Right lobe of liver (tissue), 6 donors: ENCODE measurements around the gene ALG1L2. TPM values are rescaled to one million over a fixed set of nuclear protein-coding genes. Genes with fewer than 3 reads are reported as not detected.
"Not testable (repeated sequence)": the region's sequence is repeated elsewhere in the genome, so short reads cannot be mapped to it uniquely, and the experiment has no call there.

Source experiments
- ATAC-seq, 4 donors: fragments of 200-7000 bp; cut with Tn5 transposase; one replicate each; pipeline ENCODE4 v1.9.1; 2020; ENCODE audit warnings: mild to moderate bottlenecking in 4 of 4, moderate library complexity in 4 of 4
- DNase-seq, 3 donors: peaks; one replicate each; pipeline ENCODE4 v3.0.0-alpha.2; 2020
- H3K27ac ChIP-seq, 3 donors: fragments of 200-600 bp; one replicate each; pipeline ENCODE4 v1.8.0; 2022
- H3K27me3 ChIP-seq, 2 donors: fragments of 200-600 bp; one replicate each; pipeline ENCODE4 v1.8.0; 2022
- H3K36me3 ChIP-seq, 4 donors: fragments of 200-600 bp; sonication (generic) in 1 of 4; one replicate each; pipeline versions ENCODE4 v1.5.1 to v1.8.0; 2017 to 2022; ENCODE audit warnings: control low read depth in 1 of 4
- H3K4me1 ChIP-seq, 4 donors: fragments of 200-600 bp; sonication (generic) in 1 of 4; one replicate each; pipeline versions ENCODE4 v1.5.1 to v1.8.0; 2017 to 2022; ENCODE audit warnings: control low read depth in 1 of 4
- H3K4me3 ChIP-seq, 3 donors: fragments of 200-600 bp; one replicate each; pipeline ENCODE4 v1.8.0; 2022
- H3K9me3 ChIP-seq, 4 donors: fragments of 200-600 bp; sonication (generic) in 1 of 4; one replicate each; pipeline versions ENCODE4 v1.5.1 to v1.8.0; 2017 to 2022; ENCODE audit warnings: control low read depth in 1 of 4
- CTCF ChIP-seq, 4 donors: fragments of 200-600 bp in 3 of 4; fragments of 450-650 bp in 1 of 4; IDR thresholded peaks; one replicate each; pipeline versions ENCODE4 v1.5.1 to v1.8.0; 2016 to 2022; ENCODE audit warnings: antibody characterized with exemption in 4 of 4, mild to moderate bottlenecking in 2 of 4
- WGBS: methylation state at CpG from one replicate; pipeline ENCODE4 v1.1.6; 2018; ENCODE audit warnings: low coverage, low lambda C conversion rate; ENCODE audit not compliant: insufficient coverage; ENCODE audit errors: missing lambda C conversion rate; 5-methylcytosine and 5-hydroxymethylcytosine counted together
- intact Hi-C, 2 donors: fragments of 100-400 bp; cut with DNase I; formaldehyde crosslinking; loops; one replicate each; pipeline versions ENCODE4 v1.11.2 to v1.14.1; 2022
- total RNA-seq, 6 experiments: library from RNA; depleted of rRNA in 2 of 6; stranded (reverse); fragments of >200 nt in 2 of 6; fragmentation: NEBNext Ultra II Directional in 3 of 6; extraction: Animal tissue kit (Norgen Biotek cat#: 25700) in 3 of 6; gene quantifications; one replicate each; pipeline versions ENCODE4 v1.1.0 to v1.2.4, GENCODE V29; 2016 to 2023
- donor health status: DM: no; HTN: yes; CAD: no.
- donor health status: DM: no; HTN: no; CAD: no.
- donor health status: DM: no; HTN: no; CAD: no.
- donor health status: DM: no; HTN: yes; CAD: no.
- donor health status: DM: no; HTN: yes; CAD: no.

Gene ALG1L2
- total RNA-seq, 6 experiments from 2014 or later, result 0.61 to 1.3 TPM; not detected in 4

GRCh38 chr3:130138992-130139391 is 57.4 kb downstream of the ALG1L2 start:
- ATAC-seq, H3K9me3 ChIP-seq, H3K4me1 ChIP-seq, intact Hi-C loops, H3K4me3 ChIP-seq, H3K36me3 ChIP-seq, H3K27ac ChIP-seq, H3K27me3 ChIP-seq, DNase-seq: not testable (repeated sequence)
- WGBS, result 67% methylated on average over 4 of the region's 8 CpGs

- H3K4me1 ChIP-seq, H3K4me3 ChIP-seq, H3K27ac ChIP-seq, DNase-seq, H3K36me3 ChIP-seq, intact Hi-C loops, H3K27me3 ChIP-seq, H3K9me3 ChIP-seq, ATAC-seq: not testable (repeated sequence)
- 59% methylated on average over 16 of the region's 16 CpGs for WGBS
Observed at GRCh38 chr3:130140756-130141155, 59.1 kb downstream of the ALG1L2 start.

GRCh38 chr3:130143648-130144327 is 62.2 kb downstream of the ALG1L2 start:
- H3K36me3 ChIP-seq, H3K9me3 ChIP-seq, intact Hi-C loops, H3K27me3 ChIP-seq, H3K4me3 ChIP-seq, DNase-seq, ATAC-seq, H3K27ac ChIP-seq, H3K4me1 ChIP-seq: not testable (repeated sequence)
- TF ChIP-seq CTCF (IDR thresholded peaks at IDR 0.05), result peak in 3 of 4 donors; percentile 22 to 38 (median 35)
- WGBS, result 64% methylated on average over 12 of the region's 13 CpGs

- 72% methylated on average over 6 of the region's 9 CpGs for WGBS
- not testable (repeated sequence) for DNase-seq
Observed at GRCh38 chr3:130144328-130144650, 62.7 kb downstream of the ALG1L2 start.

GRCh38 chr3:130145456-130145855 is 63.8 kb downstream of the ALG1L2 start:
- DNase-seq, ATAC-seq, H3K4me1 ChIP-seq, H3K36me3 ChIP-seq, H3K4me3 ChIP-seq, H3K27me3 ChIP-seq, intact Hi-C loops, H3K9me3 ChIP-seq, H3K27ac ChIP-seq: not testable (repeated sequence)
- WGBS, result 76% methylated on average over 5 of the region's 5 CpGs

More at GRCh38 chr3:130144328-130144650, 62.7 kb downstream of the ALG1L2 start:
- H3K27me3 ChIP-seq, H3K4me3 ChIP-seq, H3K4me1 ChIP-seq, intact Hi-C loops, H3K9me3 ChIP-seq, H3K36me3 ChIP-seq, ATAC-seq, H3K27ac ChIP-seq: not testable (repeated sequence)

GRCh38 chr3:130146465-130146864 is 64.8 kb downstream of the ALG1L2 start:
- H3K27me3 ChIP-seq, H3K27ac ChIP-seq, H3K4me1 ChIP-seq, DNase-seq, H3K36me3 ChIP-seq, ATAC-seq, H3K4me3 ChIP-seq, intact Hi-C loops, H3K9me3 ChIP-seq: not testable (repeated sequence)
- 56% methylated on average over 3 of the region's 6 CpGs for WGBS

Other genes with a start within 250 kb of the ALG1L2 start
- gene TMCC1, start 188.1 kb upstream of the ALG1L2 start, total RNA-seq, result 100 to 1,000 TPM in 1 of 6 experiments, 10 to 100 TPM in 5; 21.7 to 124 (median 25.2) TPM
- not detected for gene TRH, start 107.1 kb upstream of the ALG1L2 start, total RNA-seq